Measurements from ENCODE around the gene MTMR3. TPM values are rescaled to one million over a fixed set of nuclear protein-coding genes. Genes with fewer than 3 reads are reported as not detected.

Gene MTMR3
- total and polyA plus RNA-seq, 8 donors: 15.5 to 32.5 (median 20.2) TPM

DNA sequence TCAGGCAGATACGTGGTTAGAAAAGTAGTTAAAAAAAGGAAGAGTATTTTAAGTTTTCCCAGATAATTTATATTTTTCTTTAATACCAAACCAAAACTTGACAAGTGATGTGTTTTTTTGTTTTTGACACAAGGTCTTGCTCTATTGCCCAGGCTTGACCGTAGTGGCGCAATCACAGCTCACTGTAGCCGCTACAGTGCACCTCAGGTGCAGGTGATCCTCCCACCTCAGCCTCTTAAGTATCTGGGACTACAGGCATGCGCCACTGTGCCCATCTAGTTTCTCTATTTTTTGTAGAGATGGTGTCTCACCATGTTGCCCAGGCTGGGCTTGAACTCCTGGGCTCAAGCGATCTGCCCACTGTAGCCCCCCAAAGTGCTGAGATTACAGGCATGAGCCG lies 92.5 kb downstream of the MTMR3 start:
- H3K27me3 ChIP-seq: no peaks in the 10 kb centered on the region
- ATAC-seq (no peak), DNase-seq (no peak), FAIRE-seq (no peak)
- TF ChIP-seq, protein P1, sequence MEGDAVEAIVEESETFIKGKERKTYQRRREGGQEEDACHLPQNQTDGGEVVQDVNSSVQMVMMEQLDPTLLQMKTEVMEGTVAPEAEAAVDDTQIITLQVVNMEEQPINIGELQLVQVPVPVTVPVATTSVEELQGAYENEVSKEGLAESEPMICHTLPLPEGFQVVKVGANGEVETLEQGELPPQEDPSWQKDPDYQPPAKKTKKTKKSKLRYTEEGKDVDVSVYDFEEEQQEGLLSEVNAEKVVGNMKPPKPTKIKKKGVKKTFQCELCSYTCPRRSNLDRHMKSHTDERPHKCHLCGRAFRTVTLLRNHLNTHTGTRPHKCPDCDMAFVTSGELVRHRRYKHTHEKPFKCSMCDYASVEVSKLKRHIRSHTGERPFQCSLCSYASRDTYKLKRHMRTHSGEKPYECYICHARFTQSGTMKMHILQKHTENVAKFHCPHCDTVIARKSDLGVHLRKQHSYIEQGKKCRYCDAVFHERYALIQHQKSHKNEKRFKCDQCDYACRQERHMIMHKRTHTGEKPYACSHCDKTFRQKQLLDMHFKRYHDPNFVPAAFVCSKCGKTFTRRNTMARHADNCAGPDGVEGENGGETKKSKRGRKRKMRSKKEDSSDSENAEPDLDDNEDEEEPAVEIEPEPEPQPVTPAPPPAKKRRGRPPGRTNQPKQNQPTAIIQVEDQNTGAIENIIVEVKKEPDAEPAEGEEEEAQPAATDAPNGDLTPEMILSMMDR (IDR thresholded peaks at IDR 0.05): no peak
- peaks cover 0 to 5% (median 0%) of the 10 kb centered on the region in 3 donors for H3K36me3 ChIP-seq
- intact Hi-C loops (cut with DNase I): no loop called here
- H3K4me3 ChIP-seq: no peak overlapping the region
- H3K9me3 ChIP-seq: no peaks in the 10 kb centered on the region
- H3K27ac ChIP-seq: no peak overlapping the region
- H3K4me1 ChIP-seq: peaks cover 0 to 11% (median 6%) of the 10 kb centered on the region in 3 donors
- WGBS, 2 donors: 99 to 100% methylated on average over 7 of the region's 7 CpGs

GRCh38 chr22:29977107-29977506 lies 94.1 kb downstream of the MTMR3 start:
- Histone ChIP-seq H3K4me3 (no peak overlapping the region), H3K27ac (no peak overlapping the region), H3K4me1 (peaks cover 0 to 11% (median 6%) of the 10 kb centered on the region in 3 donors), H3K9me3 (no peaks in the 10 kb centered on the region), H3K27me3 (no peaks in the 10 kb centered on the region), H3K36me3 (peaks cover 0 to 5% (median 0%) of the 10 kb centered on the region in 3 donors)
- TF ChIP-seq, protein P1 (IDR thresholded peaks at IDR 0.05): no peak
- intact Hi-C loops (cut with DNase I): no loop called here
- 96 to 97% methylated on average over 3 of the region's 3 CpGs for WGBS, 2 donors
- DNase-seq: no peak
- ATAC-seq: no peak
- no peak for FAIRE-seq

DNA sequence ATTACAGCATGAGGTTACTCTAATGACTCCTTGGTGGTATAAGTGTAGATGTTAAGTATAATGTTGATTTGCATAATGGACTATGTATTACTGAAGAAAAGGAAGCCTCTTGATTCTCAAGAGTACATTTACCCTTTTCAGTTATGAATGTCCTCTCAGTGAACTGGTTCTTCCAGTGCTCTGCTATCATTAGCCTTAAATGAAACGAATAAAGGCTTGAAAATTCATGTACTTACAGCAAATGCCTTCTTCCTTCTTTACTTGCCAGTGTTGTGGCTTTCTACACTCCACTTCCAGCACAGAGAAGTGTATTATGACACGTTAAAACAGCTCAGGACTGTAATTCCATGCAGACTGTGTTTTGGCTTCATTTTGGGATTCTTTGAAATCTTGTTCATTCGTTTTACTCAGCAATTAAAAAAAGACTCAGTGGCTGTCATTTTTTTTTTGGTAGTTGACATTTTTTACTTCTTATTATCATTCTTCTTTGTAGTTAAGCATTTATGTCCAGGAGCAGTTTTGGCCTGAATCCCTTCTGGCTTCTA lies 96.9 kb downstream of the MTMR3 start:
- TF ChIP-seq, protein P1 (IDR thresholded peaks at IDR 0.05): no peak
- FAIRE-seq (no peak), DNase-seq (no peak), ATAC-seq (peak in 1 of 4 donors; percentile 24)
- H3K4me1 ChIP-seq: peaks cover 0 to 5% (median 0%) of the 10 kb centered on the region in 3 donors
- H3K4me3 ChIP-seq: no peak overlapping the region
- H3K27me3 ChIP-seq: no peaks in the 10 kb centered on the region
- intact Hi-C loops (cut with DNase I): no loop called here
- H3K36me3 ChIP-seq: peaks cover 0 to 5% (median 0%) of the 10 kb centered on the region in 3 donors
- H3K9me3 ChIP-seq: no peaks in the 10 kb centered on the region
- H3K27ac ChIP-seq: peak overlapping the region in 1 of 4 donors; percentile 19
- WGBS, 2 donors: 66 to 73% methylated on average over 3 of the region's 3 CpGs

DNA sequence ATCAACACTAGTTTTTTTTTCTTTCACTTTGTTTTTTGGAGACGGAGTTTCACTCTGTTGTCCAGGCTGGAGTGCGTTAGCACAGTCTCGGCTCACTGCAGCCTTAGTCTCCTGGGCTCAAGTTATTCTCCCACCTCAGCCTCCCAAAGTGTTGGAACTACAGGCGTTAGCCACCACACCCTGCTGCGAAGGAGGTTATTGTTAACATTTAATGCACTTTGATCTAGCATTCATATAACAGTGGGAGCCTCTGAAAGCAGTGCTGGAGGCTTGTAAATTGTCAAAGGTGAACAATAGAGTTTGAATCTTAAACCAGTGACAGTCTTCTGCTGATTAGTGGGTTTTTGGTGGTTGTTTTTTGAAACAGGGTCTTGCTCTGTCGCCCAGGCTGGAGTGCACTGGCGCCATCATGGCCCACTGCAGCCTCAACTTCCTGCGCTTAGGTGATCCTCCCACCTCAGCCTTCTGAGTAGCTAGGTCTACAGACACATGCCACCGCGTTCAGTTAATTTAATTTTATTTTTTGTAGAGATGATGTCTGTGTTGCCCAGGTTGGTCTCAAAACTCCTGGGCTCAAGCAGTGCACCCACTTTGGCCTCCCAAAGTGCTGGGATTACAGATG lies 100.4 kb downstream of the MTMR3 start:
- Histone ChIP-seq H3K27me3 (no peaks in the 10 kb centered on the region), H3K4me3 (no peak overlapping the region), H3K27ac (no peak overlapping the region), H3K9me3 (no peaks in the 10 kb centered on the region), H3K4me1 (peaks cover 0 to 5% (median 0%) of the 10 kb centered on the region in 3 donors), H3K36me3 (peaks cover 0 to 12% (median 0%) of the 10 kb centered on the region in 3 donors)
- DNase-seq: no peak
- intact Hi-C loops (cut with DNase I): no loop called here
- TF ChIP-seq, protein P1 (IDR thresholded peaks at IDR 0.05): no peak
- ATAC-seq: no peak
- WGBS, 2 donors: 94 to 95% methylated on average over 10 of the region's 10 CpGs
- FAIRE-seq: no peak

DNA sequence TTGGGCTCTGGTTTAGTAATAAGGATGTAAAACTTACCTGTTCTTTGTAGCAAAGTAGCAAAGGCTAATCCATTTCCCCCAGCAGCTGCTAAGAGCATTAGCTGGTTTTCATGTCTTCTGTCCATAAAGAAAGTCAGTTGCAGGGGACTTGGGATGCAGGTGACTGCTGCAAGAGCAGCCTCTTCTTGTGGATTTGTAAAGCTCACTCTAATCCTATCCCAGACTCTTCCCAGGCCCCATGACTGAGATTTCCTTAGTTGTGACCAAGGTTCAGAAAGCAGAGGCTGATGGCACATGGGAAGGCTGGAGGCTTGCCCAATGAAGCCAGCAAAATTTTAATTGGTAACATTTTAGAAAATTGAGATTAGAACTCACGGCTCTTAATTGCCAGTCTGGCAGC lies 102.9 kb downstream of the MTMR3 start:
- intact Hi-C loops (cut with DNase I): no loop called here
- ATAC-seq: no peak
- peaks cover 0 to 7% (median 0%) of the 10 kb centered on the region in 3 donors for H3K36me3 ChIP-seq
- H3K4me3 ChIP-seq: no peak overlapping the region
- no peaks in the 10 kb centered on the region for H3K4me1 ChIP-seq
- no peak overlapping the region for H3K27ac ChIP-seq
- no peak for FAIRE-seq
- no peaks in the 10 kb centered on the region for H3K9me3 ChIP-seq
- 38 to 41% methylated on average over 1 of the region's 1 CpG for WGBS, 2 donors
- H3K27me3 ChIP-seq: no peaks in the 10 kb centered on the region
- no peak for DNase-seq
- TF ChIP-seq, protein P1 (IDR thresholded peaks at IDR 0.05): no peak
